Pons (tissue), 1 donor: Measurements from ENCODE around the gene GADD45G.
A peak's percentile ranks its signal among the peaks of the same experiment; 100 is the strongest.

ENCODE experiments used
- DNase-seq: peaks from one replicate; pipeline ENCODE4 v3.0.0-alpha.2; 2016; ENCODE audit warnings: low spot score

GADD45G gene

DNA sequence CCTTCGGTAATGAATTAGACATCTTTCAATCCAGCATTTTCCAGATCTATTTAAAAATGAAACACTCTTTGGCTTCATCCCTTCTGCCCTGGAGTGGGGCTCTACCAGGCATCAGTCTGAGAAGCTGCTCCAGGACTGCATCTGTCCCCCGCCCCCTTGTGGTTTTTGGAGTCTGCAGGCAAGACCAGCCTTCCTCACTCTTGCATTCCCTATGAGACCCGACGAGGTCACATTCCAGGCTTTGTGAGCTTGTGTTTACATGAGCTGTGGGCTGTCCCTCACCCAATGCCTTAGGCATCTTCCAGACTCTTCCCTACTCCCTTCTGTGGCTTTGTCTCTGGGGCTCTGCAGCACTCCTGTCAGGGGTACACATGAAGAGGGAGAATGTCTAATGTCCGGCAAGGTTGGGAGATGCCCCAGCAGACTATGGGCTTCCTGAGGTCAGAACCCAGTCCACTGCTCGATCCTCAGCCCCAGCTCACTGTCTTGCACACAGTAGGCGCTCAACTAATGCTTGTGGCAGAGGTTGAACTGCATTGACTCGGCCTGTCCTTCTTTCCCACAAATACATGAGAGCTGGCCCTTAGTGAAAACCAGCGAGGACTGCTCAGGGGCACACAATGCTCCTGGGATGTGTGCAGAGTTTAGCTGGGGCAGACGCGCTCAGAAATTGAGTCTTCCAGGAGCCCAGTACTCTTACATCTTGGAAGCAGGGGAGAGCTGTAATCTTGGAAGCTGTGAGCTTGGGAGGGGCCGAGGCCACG is 11.7 kb upstream of the GADD45G start:
- DNase-seq = no peak

DNA sequence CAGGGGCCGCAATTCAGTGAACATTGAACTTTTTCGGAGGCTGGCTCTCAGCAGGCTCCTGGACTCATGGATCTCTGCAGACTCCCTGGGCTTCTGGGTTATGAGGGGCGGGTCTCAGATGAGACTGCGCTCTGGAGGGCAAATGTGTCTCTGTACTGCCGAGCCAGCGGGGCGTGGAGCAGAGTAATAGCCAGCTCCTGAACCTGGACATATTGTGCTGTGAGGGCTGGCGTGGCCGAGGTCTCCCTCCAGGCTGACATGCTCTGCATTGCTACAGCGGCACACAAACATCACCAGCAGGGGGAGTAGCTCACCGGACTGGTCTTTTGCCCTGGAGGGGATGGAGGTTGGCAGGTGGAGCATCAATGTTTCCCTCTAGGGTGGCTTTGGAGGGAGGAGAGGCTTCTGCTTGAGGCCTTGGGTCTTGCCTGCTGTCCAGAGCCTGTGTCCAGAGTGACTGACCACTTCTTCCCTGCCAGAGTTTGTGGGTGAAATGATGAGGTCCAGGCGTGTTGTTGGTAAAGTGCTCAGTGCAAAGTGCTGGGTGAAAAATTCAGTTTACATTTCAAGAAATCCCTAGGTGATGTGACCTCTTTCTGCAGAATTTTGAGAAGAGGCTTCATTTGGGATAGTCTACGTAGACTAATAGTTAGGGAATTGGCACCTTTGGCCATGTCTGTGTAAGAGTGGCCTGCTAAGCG is 10.9 kb upstream of the GADD45G start:
- DNase-seq = no peak

DNA sequence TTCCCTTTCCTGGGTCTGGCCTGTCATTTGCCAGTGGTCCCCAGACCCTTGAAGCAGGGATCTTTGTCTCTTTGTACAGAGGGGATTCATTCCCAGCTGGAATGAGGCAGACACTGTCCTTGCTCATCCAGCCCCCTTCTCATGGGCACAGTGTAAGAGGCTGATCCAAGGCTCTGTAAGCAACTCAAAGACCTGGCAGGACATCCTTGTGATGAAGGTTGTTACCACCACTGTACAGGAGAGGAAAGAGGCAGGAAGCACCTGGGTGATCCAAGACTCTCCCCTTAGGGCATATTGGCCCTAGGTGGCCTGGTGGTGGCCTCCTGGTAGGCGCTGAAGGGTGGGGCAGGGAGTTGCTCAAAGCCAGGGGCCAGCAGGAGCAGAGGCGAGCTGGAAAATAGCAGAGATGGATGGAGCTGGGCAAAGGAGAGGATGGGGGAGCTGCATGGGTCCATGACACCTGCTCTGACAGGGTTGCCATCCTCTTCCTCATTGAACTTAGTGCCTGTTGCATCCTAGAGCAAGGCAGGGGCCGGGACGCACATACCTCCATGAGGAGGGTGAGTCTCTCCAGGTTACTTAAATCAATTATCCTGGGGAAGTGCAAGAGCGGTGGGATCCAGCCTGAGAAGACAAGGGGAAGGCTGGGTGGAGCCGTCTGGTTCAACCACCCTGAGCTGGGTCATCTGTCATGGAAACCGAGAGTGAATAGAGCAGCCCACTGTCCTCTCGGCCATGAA is 9.8 kb upstream of the GADD45G start:
- DNase-seq = no peak

DNA sequence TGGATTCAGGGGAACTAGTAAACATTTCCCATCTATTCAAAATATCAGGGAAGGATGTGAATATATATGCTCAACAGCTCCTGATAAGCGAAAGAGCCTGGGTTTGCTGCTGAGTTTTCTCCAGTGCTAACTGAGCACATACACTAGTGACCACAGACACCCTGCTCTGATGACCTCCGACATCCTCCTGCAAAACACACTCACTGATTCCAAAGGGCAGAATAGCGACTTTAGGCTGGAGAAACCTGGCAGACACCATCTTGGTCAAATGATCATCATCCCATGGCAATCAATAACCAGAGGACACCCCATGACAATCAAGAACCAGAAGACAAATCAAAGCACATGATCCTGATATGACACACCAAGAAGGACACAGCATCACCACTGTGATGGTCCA is 9.2 kb upstream of the GADD45G start:
- DNase-seq = no peak

DNA sequence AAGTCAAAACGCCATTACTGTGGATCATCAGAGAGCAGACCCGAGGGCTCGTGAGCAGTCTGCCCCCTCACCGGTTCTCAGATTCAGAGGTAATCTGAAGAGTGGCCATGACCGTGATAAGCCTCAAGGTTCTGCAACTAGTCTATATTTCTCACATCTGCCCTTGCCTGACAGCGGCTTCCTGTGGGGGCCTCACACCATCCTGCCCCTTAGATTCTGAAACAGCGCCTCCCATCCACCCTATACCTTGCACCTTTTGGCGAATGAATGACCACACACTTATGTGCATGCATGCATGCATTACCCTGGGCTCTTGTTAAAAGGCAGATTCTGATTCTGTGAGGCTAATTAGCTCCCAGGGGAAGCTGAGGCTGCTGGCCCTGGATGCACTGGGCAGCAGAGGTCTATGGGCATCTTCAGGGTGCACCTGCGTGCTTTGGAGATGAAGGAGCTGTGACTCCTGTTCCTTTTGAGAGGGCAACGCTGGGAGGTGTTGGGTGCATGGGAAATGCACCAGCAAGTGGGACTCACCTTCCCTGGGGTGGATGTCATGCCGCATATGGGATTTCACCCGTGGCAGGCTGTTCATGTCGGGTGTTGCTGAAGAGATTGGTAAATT is 7.8 kb upstream of the GADD45G start:
- no peak for DNase-seq

DNA sequence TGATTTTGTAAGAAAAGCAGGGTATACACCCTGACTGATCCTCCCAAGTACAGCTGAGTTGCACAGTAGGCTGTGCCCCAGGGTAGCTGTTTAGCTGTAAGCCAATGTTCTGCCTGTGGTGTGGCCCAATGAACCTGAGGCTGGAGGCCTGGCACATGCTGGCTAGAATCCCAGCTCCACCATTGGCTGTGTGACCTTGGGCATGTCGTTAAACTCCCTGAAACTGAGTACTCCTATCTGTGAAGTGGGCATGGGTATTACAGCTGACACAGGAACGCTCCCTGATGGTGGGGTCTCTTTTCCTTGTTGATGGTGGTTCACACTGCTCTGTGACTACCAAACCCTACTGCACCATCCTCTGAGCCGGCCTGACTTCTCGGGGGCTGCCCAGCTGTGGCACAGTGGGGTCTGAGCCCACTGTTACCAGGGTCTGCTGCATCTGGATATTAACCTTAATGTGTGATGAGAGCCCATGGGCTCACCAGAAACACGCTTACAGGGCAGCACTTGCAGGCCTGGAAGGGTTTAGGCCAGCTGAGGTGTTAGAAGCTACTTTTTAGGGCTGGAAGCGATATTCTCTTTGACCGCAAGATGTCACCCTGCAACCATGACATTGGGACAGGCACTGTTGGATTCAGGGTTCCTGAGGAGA is 7.0 kb upstream of the GADD45G start:
- peak; percentile 78 for DNase-seq

DNA sequence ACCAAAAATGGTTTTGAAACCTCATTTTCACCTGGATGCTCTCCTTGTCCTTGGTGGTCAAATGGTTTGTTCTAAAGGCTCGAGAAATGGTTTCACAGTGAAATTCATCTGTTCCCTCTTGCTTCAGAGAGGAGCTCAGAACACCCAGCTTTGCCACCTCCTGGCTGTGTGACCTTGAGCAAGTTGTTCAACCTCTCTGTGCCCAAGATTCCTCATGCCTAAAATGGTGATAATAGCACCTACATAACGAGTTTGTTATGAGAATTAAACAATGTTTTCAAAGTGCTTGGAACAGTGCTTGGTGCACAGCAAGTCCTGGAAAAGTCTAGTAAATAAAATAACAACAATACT is 6.5 kb upstream of the GADD45G start:
- no peak for DNase-seq

DNA sequence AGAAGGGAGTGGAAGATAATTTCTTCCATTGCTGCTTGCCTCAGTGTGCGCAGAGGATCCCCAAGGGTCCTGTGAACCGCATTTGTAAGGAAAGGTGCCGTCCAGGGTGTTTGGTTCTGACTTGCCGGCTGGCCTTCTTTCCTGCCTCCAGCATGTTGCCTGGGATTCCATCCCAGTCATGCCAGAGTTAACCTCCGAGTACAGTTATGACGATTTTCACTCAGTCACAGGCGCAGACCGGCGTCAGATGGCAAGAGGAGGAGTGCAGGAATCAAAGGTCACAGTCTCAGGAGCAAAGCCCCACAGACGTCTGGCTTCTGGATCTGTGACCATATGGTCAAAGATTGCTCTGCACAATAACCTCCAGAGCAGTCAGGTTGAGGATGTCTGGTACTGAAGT is 5.9 kb upstream of the GADD45G start:
- DNase-seq = no peak

DNA sequence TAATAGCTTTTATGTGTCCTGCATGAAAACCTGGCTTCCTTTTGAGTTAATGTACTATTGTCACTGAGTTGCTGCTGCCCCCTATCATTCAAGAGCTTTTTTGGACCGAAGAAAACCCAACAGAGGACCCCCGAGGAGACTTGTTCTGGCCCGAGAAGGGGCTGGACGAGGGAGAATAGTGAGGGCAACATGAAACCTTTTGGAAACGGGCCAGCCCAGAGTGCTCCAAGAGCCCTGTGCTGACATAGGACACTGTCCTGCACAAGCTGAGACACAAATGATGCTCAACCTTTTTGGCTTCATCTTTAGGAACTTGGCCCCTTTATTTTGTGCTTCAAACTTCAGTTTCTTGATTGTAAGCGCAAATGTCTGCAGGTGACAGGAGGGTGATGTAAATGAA is 4.0 kb upstream of the GADD45G start:
- DNase-seq = no peak

DNA sequence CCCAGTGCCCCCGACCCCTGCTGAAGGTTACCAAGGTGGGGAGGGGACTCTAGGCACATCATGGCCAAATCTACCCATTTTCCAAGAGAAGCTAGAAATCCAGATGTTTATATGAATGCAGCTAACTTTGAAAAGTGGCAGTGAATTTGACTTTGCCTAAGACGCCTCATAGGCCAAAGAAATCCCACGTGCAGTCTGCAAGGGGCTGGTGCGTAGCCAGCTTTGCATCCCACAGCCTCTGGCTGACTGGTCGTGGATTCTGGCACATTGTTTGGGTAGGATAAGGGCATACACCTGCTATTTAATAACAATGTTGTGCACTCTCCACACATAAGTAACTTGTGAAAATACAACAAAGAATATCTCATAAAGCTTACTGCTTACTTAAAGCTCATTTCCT is 3.5 kb upstream of the GADD45G start:
- DNase-seq = no peak

DNA sequence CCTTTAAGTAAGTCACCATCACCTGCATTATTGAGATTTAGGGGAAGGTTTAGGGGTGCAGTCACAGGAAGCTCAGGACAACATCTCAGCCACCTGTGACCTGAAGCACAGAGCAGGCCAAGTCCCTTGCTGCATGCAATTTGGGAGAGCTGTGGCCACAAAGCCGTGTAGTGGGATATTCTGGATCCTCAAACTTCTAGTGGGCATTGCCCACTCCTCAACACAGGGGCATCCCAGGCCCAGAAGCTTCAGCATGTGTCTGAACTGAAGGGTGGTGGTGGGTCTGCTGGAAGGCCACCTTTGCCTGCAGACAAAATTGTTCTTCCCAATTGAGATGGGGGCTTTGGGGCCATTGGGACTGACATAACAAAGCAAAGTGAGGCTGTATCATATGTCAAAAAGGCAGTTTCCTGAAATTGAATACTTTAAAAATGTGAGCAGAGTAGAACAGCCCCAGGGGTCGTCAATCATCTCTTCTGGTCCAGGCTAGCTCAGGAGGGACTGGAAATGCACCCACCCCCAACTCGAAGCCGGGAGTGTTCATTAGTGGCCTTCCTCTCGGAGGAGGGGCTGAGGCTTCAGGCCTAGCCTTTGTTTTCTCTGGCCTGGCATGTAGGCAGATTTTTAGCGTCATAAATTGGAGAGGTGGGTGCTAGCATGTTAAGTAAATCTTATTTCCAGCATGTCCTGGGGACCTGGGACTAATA is 2.8 kb upstream of the GADD45G start:
- DNase-seq = no peak

DNA sequence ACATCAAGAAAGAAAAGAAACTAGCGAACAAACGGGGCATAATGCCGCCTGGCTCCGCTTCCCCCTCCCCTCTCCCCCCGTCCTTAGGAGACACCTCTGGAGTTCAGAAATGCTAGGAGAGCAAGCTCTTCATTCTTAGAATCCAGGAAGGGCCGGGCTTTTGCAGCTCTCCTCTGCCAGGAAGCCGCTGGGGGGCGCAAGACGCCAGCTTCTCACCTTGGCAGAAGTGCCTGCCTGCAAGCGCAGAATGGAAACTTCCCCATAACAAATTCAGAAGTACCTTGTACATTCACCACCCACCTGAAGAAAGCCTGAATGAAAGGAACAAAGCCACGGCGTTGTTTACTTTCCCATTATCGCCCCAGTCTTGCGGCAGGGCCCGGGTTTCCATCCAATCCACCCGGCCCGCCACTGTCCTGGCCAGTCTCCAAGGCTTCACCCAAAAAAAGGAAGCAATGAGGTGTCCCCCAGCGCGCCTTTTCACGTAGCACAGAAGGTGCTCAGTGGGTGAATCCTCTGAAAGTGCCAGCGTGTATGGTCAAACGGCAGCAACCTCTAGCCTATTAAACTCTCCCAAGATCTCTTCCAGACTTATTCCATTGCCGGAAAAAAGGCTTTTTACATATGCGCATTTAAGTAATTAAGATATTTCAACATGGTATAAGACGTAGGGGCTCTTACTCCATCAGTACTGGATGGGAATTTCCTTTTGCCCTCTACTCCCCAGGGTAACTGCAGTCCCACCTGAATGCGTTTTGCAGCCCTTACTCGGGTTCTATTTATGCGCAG is 1.6 kb upstream of the GADD45G start:
- DNase-seq = peak; percentile 86

DNA sequence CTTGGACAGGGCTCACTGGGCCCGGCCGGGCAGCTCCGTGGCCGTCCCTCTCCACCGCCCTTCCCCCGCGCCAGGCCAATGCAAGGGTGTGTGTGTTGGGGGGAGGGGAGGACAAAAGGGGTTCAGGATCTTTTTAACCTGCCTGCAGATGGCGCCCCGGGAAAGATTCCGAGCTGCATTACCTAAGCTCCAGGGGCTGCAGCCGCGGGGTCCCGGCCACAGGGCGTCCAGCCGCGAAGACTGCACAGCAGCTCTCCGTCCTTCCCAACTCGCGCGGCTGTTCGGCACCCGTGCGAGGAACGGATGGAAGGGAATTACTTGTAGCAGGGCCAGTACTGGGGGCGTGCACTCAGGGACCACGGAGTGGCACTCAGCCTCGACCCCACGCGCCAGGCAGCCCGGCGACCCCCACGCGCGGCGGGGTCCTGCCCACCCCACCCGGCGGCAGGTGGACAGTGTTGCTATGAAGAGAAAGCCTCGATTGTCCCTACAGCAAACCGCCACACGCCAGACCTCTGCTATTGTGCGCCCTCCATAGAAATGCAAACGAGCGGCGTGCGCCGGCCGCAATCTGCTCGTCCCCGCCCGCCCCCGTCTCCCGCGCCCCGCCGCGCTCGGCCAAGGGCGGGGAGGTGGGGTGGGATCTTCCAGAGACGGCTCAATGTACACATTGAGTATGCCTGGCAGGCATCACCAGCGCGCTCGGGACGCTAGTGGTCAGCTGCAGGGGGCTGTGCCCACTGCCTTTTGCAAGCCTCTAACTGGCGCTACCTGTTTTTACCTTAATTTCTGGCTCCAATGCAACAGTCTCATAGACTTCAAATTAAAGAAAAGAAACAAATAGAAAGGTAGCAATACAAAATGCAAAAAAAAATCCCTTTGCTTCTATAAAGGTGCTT is 796 bp upstream of the GADD45G start:
- peak; percentile 68 for DNase-seq

DNA sequence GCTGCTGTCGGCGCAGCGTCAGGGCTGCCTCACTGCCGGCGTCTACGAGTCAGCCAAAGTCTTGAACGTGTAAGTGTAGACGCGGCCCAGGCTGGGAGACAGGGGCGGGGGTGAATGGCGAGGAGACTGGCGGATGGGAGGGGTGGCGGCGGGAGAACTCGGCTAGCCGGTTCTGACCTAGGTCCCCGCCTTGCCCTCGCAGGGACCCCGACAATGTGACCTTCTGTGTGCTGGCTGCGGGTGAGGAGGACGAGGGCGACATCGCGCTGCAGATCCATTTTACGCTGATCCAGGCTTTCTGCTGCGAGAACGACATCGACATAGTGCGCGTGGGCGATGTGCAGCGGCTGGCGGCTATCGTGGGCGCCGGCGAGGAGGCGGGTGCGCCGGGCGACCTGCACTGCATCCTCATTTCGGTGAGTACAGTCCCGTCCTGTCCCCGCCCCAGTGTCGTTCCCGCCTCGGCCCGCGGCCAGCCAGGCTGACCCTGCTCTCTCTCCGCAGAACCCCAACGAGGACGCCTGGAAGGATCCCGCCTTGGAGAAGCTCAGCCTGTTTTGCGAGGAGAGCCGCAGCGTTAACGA is 745 bp downstream of the GADD45G start:
- no peak for DNase-seq

DNA sequence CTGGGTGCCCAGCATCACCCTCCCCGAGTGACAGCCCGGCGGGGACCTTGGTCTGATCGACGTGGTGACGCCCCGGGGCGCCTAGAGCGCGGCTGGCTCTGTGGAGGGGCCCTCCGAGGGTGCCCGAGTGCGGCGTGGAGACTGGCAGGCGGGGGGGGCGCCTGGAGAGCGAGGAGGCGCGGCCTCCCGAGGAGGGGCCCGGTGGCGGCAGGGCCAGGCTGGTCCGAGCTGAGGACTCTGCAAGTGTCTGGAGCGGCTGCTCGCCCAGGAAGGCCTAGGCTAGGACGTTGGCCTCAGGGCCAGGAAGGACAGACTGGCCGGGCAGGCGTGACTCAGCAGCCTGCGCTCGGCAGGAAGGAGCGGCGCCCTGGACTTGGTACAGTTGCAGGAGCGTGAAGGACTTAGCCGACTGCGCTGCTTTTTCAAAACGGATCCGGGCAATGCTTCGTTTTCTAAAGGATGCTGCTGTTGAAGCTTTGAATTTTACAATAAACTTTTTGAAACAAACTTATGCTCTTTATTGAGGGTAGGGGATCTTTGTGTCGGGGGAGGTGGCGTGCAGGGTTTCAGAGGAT is 1.3 kb downstream of the GADD45G start:
- DNase-seq = peak; percentile 46

DNA sequence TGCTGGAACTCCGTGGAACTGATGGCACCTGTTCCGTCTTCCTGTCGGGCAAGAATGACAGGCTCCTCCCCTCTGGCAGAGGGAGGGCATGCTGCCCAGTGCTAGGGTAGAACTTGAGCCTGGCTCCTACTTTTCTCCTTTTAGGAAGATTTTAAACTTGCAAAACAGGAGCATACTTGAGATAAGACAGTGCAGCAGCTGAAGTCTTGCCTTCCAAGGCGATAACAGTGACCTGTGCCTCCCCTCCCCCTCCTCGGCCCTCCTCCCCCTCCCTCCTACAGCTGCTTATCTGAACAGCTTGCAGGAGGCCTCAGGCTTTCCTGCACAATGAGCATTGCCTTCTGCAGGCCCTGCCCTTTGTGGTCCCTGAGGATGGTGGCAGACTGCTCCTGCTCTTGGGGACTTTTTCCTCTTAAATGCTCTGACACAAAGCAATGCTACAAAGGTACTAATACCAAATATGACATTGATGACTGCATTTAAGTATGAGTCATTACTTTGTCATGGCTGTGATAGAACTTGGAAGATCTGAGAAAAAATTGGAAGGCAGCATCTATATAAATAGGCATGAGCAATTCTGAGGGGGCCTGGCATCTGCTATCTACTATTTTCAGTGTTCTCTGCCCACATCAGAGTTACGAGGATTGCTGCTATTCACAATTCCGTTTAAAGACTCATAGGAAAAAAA is 2.0 kb downstream of the GADD45G start:
- no peak for DNase-seq

DNA sequence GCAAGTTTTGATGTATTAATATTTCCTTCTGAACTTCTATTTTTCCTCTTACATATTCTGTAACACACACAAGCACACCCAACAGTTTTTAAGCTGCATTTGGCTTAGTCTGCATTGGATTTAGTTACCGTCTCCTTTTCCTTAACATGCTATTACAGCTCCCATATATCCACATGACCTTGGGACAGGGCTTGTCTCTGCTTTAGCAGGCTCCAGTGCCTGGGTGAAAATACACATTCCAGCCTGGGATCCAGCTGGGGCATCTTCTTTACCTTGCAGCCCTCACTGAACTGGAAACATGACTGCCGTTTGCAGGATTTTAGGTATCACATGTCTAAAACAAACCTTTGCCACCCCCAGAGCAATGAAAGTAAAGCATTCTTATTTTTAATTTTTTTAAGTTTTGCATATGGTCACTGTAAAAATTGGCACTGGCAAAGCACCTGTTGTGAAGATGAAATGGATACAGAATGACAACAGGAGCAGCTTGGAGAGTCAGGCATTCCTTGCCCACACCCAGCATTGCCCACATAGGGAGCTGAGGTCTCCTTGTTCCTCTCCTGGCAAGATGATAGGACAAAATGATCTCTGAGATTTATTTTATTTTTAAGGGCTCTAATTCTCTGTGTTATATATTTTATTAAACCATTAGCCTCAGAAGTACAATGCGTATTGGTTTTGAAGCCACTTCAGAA is 4.0 kb downstream of the GADD45G start:
- no peak for DNase-seq
